Duodenal mucosa (tissue), 2 donors: ENCODE measurements around the gene OSBP2.

Source experiments
- H3K27ac ChIP-seq: one replicate; pipeline ENCODE4 v1.7.0; 2013; ENCODE audit warnings: low read depth, low read length
- H3K27me3 ChIP-seq, 2 donors: one replicate each; pipeline ENCODE4 v1.7.0; 2013; ENCODE audit warnings: low read length in 2 of 2, control low read depth in 1 of 2; ENCODE audit not compliant: insufficient read depth in 2 of 2, control insufficient read depth in 1 of 2
- H3K36me3 ChIP-seq, 2 donors: one replicate each; pipeline ENCODE4 v1.7.0; 2013; ENCODE audit warnings: low read length in 2 of 2, control low read depth in 1 of 2; ENCODE audit not compliant: insufficient read depth in 2 of 2, control insufficient read depth in 1 of 2
- H3K4me1 ChIP-seq, 2 donors: one replicate each; pipeline ENCODE4 v1.7.0; 2013; ENCODE audit warnings: low read length in 2 of 2, control low read depth in 1 of 2; ENCODE audit not compliant: insufficient read depth in 2 of 2, control insufficient read depth in 1 of 2
- H3K4me3 ChIP-seq, 2 donors: one replicate each; pipeline ENCODE4 v1.7.0; 2013; ENCODE audit warnings: low read length in 2 of 2, low read depth in 1 of 2
- H3K9ac ChIP-seq, 2 donors: one replicate each; pipeline ENCODE4 v1.7.0; 2013; ENCODE audit warnings: low read length in 2 of 2, low read depth in 1 of 2
- H3K9me3 ChIP-seq, 2 donors: one replicate each; pipeline ENCODE4 v1.7.0; 2013; ENCODE audit warnings: low read length in 2 of 2, control low read depth in 1 of 2; ENCODE audit not compliant: control insufficient read depth in 1 of 2

OSBP2 gene

DNA sequence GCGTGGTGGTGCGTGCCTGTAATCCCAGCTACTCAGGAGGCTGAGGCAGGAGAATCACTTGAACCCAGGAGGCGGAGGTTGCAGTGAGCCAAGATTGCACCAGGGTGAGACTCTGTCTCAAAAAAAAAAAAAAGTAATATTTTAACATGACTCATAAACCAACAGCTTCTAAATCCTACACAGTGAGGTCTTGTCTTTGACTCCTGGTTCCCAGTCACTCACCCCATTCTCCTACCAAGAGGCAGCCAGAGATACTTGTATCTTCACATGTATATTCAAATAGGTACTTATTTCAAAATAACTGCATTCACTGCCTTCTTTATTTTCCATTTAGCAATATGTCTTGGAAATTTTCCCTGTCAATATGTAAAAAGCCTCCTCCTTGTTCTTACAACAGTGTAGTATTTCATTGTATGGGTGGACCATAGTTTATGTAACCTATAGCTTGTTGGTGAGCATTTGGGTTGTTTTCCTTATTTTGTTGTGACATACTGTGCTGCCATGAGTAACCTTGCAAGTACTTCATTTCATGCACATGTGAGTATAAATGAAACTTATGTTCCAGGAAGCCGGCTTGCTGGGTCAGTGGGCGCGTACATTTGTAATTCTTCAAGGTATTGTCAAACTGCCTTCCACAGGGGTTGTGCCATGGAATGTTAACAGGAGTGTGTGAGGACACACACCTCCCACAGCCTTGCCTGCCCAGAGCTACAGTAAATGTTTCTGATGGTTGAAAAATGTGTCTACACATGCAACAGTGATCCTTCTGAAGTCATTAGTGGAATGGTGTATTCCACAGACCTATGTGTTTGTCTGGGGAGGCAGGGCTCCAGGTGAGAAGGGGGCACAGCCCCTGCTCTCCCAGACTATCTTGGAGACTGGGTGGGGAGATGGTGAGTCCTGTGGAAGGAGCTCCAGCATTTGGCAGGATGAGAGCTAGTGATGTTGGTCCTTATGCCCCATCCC is 47.9 kb downstream of the OSBP2 start:
- Histone ChIP-seq H3K27ac (no peak overlapping the region), H3K9ac (no peak overlapping the region)

DNA sequence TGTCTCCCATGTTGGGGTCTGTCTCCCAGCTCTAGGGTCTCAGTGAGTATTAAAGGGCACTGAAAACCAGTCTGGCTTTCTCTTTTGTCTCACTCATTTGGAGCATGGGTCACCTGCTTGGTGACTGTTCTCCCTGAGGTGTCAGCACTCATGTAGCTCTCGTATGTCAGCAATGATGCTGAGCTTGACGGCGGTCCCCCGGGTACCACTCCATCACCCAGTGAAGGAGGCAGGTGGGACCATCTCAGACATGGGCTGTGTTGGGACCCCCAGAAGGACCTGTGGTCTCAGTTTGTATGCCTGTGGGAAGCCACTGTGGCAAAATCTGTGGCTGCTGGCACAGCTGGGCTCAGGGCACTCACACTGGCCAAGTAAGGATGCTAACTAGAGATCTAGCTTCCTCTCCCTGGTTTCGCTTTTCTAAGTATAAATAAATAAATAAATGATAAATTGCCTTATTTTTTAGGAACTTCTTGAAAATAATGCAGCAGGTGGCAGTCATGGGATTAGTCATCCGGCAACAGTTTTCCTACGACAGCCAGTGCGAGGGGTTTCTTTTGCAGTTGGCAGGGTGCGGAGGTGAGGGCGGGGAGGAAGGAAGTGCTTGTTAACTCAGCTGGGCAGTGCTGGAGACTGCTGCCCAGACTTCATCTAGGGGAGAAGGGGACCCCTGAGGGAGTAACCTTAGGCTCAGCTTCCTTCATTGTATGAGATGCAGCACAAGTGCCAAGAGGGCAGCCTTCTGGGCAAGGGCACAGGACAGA is 48.8 kb downstream of the OSBP2 start:
- no peak overlapping the region for H3K9ac ChIP-seq
- no peaks in the 10 kb centered on the region for H3K36me3 ChIP-seq
- no peak overlapping the region for H3K27ac ChIP-seq
- H3K4me3 ChIP-seq, result no peak overlapping the region
- peaks cover 0 to 3% of the 10 kb centered on the region in 2 donors for H3K27me3 ChIP-seq
- no peaks in the 10 kb centered on the region for H3K4me1 ChIP-seq
- no peaks in the 10 kb centered on the region for H3K9me3 ChIP-seq

More for the DNA sequence above, 47.9 kb downstream of the OSBP2 start:
- Histone ChIP-seq H3K9me3 (no peaks in the 10 kb centered on the region), H3K36me3 (no peaks in the 10 kb centered on the region), H3K27me3 (peaks cover 0 to 3% of the 10 kb centered on the region in 2 donors), H3K4me1 (no peaks in the 10 kb centered on the region), H3K4me3 (no peak overlapping the region)

DNA sequence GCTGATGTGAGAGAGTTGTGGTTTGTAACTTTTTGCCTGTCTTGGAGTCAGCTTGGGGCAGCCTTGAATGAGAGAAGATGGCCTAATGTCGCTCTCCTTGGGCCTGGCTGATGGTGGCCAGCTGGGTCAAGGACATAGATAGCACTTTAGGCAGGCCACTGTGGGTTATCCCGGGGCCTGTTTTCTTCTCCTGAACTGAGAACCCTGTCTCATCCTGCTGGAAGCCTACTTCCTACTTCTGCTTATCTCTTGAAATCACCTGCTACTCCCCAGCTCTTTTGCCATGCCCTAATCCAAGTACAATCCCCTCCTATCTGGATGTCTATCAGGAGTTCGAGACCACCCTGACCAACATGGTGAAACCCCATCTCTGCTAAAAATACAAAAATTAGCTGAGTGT is 49.5 kb downstream of the OSBP2 start:
- H3K36me3 ChIP-seq, result no peaks in the 10 kb centered on the region
- H3K9ac ChIP-seq, result no peak overlapping the region
- H3K27me3 ChIP-seq, result peaks cover 0 to 3% of the 10 kb centered on the region in 2 donors
- H3K4me3 ChIP-seq, result no peak overlapping the region
- no peaks in the 10 kb centered on the region for H3K9me3 ChIP-seq
- no peak overlapping the region for H3K27ac ChIP-seq
- no peaks in the 10 kb centered on the region for H3K4me1 ChIP-seq

DNA sequence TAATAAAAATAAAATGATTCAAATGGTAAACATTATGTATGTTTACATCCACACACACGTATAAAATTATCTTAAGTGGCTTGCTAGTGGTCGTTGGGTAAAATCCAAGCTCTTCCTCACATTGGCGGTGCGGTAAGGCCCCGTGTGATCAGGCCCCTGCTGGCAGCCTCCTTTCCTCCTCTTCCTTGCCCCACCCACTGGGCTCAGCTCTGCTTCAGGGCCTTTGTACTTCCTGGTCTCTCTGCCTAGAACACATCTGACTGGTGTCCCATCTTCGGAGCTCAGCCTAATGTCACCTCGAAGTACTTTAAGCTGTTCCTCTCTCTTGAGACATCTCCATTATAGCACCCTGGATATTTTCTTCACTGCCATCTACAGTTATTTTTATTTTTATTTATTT is 52.8 kb downstream of the OSBP2 start:
- no peaks in the 10 kb centered on the region for H3K4me1 ChIP-seq
- H3K27ac ChIP-seq, result no peak overlapping the region
- no peak overlapping the region for H3K9ac ChIP-seq
- H3K36me3 ChIP-seq, result no peaks in the 10 kb centered on the region
- no peak overlapping the region for H3K4me3 ChIP-seq
- peaks cover 0 to 3% of the 10 kb centered on the region in 2 donors for H3K27me3 ChIP-seq
- H3K9me3 ChIP-seq, result no peaks in the 10 kb centered on the region

DNA sequence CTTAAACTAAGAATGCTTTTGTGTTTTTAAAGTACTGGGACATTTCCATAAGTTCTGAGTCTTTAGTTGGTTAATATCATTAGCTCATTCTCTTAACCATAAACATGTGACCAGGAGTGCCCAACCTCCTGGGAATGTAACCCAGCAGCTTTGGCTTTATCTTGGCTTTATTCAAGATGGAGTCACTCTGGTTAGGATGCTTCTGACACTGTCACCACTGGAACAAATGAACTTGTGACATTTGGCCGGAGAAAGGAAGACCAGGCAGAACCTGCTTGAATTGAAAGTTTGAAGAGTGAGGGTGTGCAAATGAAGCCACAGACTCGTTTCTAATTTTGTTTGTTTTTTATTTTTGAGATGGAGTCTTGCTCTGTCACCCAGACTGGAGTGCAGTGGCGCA is 54.6 kb downstream of the OSBP2 start:
- no peak overlapping the region for H3K4me3 ChIP-seq
- no peak overlapping the region for H3K27ac ChIP-seq
- H3K36me3 ChIP-seq, result no peaks in the 10 kb centered on the region
- no peak overlapping the region for H3K9ac ChIP-seq
- H3K27me3 ChIP-seq, result no peaks in the 10 kb centered on the region
- no peaks in the 10 kb centered on the region for H3K4me1 ChIP-seq
- H3K9me3 ChIP-seq, result no peaks in the 10 kb centered on the region

DNA sequence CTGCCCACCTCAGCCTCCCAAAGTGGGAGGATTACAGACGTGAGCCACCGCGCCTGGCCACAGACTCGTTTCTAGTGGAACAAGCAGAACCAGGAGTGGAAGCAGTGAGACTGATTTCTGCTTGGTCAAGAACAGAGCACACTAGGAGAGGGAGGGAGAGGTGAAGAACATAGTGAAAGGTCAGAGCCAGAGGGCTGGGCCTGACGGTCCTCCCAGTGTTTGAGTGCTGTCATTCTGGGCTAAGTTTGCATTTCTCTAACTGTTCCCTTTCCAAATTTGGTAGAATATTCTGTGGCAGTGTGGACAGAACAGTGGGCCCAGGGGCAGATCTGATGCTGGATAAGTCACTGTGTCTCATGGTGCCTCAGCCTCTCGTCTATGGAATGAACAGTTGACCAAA is 55.2 kb downstream of the OSBP2 start:
- no peak overlapping the region for H3K4me3 ChIP-seq
- no peaks in the 10 kb centered on the region for H3K4me1 ChIP-seq
- H3K9ac ChIP-seq, result no peak overlapping the region
- H3K27me3 ChIP-seq, result no peaks in the 10 kb centered on the region
- H3K27ac ChIP-seq, result no peak overlapping the region
- H3K9me3 ChIP-seq, result no peaks in the 10 kb centered on the region
- H3K36me3 ChIP-seq, result no peaks in the 10 kb centered on the region

DNA sequence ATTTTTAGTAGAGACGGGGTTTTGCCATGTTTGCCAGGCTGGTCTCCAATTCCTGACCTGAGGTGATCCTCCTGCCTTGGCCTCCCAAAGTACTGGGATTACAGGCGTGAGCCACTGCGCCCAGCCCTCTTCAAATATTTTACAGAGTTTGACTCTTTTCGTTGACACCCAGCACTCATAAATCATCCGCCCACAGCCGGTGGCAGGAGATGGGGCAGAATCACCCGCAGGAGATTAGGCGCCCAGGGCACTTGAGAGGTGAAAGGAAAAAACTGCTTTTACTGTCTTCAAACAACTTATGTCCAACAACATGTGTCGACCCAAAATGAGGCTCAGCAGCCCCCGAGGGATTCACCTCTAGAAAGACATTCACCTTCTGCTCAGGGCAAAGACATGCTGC is 56.9 kb downstream of the OSBP2 start:
- Histone ChIP-seq H3K9ac (no peak overlapping the region), H3K4me3 (no peak overlapping the region), H3K36me3 (no peaks in the 10 kb centered on the region), H3K27ac (no peak overlapping the region), H3K9me3 (no peaks in the 10 kb centered on the region), H3K4me1 (no peaks in the 10 kb centered on the region), H3K27me3 (no peaks in the 10 kb centered on the region)

DNA sequence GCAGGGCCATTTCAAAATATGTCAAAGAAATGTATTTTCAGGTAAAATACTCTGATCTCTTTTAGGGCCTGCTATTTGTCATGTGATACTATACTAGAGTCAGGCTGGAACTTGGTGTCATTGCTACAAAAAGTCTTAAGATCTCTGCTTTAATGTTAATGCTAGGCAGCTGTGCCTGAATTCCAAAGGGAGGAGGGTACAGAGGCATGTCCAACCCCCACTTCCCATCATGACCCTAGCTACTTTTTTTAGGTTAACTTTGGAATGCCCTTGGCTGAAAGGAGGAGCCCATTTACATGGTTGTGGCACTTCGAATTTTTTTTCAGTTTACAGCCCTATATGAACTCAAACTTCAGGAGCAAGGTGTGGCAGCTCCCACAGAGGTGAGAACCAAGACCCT is 58.1 kb downstream of the OSBP2 start:
- H3K27me3 ChIP-seq, result no peaks in the 10 kb centered on the region
- no peak overlapping the region for H3K9ac ChIP-seq
- no peaks in the 10 kb centered on the region for H3K36me3 ChIP-seq
- H3K27ac ChIP-seq, result no peak overlapping the region
- H3K4me3 ChIP-seq, result no peak overlapping the region
- no peaks in the 10 kb centered on the region for H3K9me3 ChIP-seq
- no peaks in the 10 kb centered on the region for H3K4me1 ChIP-seq

DNA sequence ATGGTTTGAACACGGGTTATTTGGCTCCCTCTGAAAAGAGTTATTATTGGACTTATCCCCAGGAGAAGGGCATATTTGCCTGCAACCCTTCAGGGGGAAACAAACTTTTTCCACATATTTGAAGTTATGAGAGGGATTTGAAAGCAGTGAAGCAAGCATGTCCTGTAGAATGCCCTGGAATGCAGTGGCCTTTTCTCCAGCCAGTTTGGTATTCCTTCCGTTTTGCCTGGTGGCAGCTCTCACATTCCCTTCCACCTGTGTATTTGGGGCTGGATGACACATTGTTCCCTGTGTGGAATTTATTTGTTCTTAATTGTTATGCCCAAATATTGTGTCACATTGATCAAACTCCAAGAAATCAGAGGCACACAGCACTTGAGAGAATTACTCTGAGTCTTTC is 59.0 kb downstream of the OSBP2 start:
- no peaks in the 10 kb centered on the region for H3K27me3 ChIP-seq
- no peak overlapping the region for H3K27ac ChIP-seq
- H3K4me1 ChIP-seq, result no peaks in the 10 kb centered on the region
- no peak overlapping the region for H3K4me3 ChIP-seq
- no peak overlapping the region for H3K9ac ChIP-seq
- H3K36me3 ChIP-seq, result no peaks in the 10 kb centered on the region
- no peaks in the 10 kb centered on the region for H3K9me3 ChIP-seq

DNA sequence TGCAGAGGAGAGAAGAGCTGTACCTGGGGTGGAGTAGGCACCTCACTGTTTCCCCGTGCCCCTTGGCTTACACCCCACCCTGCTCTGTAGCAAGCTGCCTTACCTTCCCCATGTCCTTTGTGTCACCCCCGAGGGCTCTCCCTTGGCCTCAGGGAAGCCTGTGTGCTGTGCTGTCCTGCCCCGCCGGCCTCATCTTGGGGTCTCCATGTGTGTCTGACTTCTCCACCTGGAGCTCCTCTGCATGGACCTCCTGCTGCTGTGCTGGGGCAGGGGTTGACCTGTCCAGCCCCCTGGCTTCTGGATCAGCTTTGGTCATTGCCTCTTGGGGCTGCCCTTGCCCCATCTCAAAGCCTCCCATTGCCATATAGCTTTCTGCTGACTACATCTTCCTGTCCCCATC is 59.8 kb downstream of the OSBP2 start:
- Histone ChIP-seq H3K27me3 (no peaks in the 10 kb centered on the region), H3K9ac (no peak overlapping the region), H3K4me1 (no peaks in the 10 kb centered on the region), H3K36me3 (no peaks in the 10 kb centered on the region), H3K9me3 (no peaks in the 10 kb centered on the region), H3K27ac (no peak overlapping the region), H3K4me3 (no peak overlapping the region)
